OCI-M2 (cell line): ENCODE data around the gene SIGLEC14.
"Not testable (repeated sequence)": the region's sequence is repeated elsewhere in the genome, so short reads cannot be mapped to it uniquely, and the experiment has no call there.

Experiments
- DNase-seq: peaks from one replicate; lab custom pipeline; 2025; ENCODE audit not compliant: unreplicated experiment; lab: John Stamatoyannopoulos, UW

The SIGLEC14 gene

DNA sequence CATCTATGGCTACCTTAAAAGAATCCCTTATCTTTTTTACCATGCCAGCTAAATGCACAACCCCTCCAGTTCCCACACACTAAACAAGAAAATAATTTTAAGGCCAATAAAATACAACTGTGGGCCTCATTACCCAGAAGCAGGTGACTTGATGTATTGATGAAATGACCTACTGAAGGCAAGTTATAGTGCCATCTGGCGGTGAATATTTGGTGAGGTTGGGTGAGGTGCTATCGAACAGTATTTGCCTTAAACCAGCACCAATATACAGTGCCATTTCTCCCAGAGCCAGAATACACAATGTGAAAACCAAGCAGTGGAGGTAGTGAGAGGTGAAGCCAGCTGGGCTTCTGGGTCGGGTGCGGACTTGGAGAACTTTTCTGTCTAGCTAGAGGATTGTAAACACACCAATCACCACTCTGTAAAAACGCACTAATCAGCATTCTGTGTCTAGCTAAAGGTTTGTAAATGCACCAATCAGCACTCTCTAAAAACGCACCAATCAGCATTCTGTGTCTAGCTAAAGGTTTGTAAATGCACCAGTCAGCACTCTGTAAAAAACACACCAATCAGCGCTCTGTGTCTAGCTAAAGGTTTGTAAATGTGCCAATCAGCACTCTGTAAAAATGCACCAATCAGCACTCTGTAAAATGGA is 29.4 kb upstream of the SIGLEC14 start:
- not testable (repeated sequence) for DNase-seq

DNA sequence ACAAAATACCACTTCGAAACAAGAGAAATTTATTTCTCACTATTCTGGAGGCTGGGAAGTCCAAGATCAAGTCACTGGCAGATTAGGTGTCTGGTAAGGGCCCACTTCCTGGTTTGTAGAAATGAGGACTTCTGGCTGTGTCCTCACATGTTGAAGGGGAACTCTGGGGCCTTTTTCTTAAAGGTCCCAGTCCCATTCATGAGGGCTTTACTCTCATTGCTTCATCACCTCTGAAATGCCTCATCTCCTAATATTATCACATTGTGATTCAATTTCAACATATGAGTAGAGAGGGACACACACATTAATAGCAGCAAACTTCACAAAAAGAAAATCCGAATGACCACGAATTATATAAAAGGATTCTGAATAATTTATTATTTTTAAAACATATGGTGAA is 21.6 kb upstream of the SIGLEC14 start:
- DNase-seq = no peak

DNA sequence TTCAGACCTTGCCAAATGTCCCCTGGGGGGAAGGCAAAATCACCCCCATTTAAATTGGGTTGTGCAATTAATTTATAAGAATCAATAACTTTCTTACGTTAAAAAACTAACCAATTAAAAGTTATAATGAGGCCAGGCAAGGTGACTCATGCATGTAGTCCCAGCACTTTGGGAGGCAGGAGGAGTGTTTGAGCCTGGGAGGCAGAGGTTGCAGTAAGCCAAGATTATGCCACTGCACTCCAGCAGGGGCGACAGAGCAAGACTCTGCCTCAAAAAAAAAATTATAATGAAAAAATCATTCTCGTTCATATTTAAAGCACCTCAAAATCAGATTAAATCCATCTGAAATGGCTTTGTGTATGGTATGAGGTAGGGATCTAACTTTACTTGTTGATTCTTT is 18.4 kb upstream of the SIGLEC14 start:
- DNase-seq = no peak

DNA sequence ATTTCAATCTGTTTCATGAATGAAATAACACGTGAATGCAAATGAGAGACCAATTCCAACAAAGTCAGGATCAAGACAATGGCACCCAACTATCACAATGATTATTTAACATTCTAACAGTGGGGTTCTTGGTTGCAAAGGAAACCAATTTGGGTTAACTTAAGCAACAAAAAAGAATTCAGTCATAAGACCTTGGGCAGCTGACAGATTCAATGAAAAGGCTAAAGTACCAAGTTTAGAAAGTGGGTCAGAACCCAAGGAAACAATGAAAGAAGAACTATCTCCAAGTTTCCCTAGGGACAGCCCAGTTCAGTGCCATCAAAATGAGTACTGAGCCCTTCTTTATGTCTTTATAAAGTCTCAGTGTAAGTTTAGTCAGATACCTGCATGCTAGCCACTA is 17.5 kb upstream of the SIGLEC14 start:
- DNase-seq = no peak

DNA sequence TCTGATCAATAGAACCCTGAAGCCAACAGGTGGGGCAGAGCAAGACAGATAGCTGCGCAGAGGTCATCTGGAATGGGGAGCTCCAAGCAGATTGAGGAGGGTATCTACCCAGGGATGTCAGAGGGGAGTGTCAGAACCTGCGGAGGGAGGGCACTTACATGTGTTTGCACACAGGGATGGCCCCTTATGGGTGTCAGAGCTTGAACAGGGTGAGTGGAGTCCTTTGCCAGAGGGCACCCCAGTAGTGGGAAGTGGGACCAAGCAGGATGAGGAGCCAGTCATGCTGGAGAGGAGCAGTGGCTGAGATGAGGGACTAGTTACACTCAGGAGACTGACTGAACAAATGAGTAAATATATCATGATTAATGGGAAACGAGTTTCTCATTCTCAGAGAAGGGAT is 17.0 kb upstream of the SIGLEC14 start:
- DNase-seq = no peak

DNA sequence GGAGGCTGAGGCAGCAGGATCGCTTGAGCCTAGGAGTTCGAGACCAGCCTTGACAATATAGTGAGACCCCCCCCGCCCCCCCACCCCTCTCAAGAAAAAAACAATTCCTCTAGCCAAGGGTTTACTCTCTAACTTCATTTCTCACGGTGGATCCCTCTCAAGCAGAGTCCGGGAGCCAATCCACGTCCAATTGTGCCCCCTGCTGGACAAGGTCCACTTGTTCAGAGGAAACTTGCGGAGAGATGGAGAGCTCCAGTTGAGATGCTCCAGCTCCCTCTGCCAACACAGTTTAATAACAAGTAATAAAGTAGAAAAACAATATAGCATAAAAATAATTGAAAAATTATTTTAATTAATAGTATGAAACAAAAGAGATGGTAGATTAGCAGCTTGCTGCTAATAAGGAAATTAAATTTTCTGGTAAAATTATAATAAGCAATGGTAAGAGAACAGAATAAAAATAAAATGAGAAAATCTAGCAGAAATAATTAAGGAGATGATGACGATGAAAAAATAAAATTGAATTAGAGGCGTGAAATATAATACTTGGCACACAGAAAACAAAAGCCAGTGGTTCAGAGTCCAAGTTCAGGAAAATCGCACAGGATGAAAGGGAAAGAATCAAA is 14.5 kb upstream of the SIGLEC14 start:
- peak; percentile 32 for DNase-seq

DNA sequence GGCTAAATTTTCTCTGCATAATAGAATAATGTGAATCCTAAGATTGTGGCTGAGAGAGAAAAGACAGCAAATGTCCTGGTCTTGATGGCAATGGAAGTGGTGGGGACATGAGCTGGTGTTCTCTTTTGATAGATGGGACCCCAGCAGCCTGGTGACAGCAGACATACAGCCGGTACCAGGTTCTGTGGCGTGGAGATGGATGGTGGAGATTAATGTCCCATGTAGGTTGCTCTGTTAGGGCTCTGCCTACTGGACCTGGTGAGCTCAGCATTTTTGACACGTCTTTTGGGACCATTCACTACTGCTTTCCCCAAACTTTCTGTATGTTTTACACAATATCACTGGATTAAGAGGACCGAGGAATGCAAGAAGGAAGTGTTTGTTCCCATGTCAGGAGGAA is 8.2 kb upstream of the SIGLEC14 start:
- DNase-seq = no peak

DNA sequence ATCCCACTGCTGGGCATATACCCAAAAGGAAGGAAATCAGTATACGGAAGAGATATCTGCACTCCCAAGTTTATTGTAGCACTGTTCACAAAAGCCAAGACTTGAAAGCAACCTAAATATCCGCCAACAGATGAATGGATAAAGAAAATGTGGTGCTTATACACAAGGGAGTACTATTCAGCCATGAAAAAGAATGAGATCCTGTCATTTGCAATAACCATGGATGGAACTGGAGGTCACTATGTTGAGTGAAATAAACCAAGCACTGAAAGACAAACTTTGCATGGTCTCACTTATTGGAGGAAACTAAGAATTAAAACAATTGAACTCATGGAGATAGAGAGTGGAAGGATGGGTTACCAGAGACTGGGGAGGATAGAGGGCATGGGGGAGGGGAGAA is 6.5 kb upstream of the SIGLEC14 start:
- DNase-seq = no peak

DNA sequence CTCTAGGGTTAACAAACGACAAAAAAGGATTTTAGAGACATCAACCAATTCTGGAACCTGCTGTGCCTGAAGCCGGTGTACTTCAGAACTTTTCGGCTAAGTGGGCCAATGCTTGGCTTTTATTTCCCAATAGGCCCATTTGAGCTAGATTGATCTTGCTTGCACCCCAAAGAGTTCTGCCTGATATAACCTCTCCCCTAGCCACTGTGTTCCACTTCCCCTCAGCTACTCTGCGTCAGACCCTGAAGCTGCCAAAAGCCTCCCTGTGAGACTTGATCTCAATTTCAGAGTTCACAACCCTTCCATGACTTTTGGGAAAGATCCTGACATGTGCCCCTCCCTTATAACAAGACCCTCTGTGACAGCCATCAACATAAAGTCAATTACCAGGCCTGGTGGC is 5.6 kb upstream of the SIGLEC14 start:
- DNase-seq = no peak

DNA sequence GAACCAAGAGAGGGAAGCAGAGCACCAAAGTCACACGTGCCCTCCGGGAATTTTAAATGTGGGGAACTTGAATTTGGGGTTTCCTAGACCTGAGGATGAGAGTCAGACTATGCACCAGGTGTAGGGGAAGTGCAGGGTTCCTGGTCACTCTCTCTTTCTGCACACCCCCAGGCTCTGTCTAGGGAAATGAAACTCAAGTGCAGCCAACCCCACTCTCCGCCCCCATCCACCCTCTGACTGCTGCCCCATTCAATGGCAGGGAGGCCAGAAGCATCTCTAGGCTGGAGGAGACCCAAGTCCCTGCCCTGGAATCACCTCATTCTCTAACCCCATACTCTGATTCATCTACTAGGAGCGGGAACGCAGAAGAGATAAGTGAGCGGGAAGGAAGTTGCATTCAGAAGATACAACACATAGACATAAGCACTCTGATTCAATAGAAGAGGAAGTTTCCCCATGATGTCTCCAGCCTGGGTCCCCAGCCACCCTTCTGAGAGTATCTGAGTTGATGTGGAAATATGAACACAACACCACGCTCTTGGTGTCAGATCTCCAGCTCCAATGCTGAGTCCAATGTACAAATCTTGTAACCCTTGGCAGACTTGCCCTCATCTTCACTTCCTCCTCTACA is 4.7 kb upstream of the SIGLEC14 start:
- DNase-seq = no peak

DNA sequence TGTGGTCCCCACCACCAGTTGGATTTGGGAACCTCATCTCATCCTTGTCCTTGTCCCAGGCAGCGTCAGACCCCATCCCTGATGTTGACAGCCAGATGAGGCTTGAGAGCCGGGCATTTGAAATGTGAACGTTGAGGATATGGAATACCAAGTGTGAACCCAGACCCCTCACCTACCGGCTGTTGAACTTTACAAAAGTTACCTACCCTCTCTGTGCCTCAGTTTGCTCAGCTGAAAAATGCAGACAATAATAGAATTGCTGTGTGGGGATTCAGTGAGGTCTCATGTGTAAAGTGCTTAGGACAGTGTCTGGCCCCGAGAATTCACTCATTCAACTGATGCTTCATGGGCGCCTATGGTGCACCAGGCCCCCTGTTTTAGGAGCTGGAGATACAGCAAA is 693 bp upstream of the SIGLEC14 start:
- no peak for DNase-seq

DNA sequence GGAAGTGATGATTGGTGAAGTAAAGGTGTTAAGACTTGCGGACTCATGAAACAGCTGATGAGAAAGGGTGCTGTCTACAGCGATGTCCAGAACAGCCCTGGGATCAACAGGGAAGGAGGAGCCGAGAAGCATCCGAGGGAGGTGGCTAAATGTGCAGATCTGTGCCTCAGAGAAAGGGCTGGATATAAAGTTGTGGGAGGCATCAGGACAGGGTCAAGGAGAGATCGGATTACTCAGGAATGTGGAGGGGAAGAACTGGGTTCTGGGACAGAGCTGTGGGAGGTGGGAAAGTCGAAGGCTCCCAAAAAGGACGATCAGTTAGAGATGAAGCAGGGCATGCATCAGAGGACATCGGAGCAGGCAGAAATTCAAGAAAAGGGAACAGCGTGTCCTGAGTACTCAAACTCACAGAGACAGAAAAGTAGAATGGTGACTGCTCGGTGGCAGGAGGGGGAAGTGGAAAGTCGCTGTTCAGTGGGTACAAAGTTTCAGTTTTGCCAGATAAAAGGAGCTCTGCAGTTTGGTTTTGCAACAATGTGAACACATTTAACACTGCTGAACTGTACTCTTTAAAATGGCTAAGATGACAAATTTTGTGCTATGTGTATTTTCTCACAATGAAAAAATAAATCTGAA is 1.9 kb downstream of the SIGLEC14 start:
- DNase-seq = no peak

DNA sequence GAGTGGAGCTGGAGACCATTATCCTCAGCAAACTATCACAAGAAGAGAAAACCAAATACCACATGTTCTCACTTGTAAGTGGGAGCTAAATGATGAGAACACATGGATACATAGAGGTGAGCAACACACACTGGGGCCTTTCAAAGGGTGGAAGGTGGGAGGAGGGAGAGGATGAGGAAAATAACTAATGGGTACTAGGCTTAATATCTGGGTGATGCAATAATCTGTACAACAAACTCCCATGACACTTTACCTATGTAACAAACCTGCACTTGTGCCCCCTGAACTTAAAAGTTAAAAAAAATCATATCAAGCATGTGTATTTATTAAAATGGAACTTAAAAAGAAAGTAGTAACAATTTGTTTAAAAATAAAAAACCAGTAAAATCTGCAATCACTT is 5.0 kb downstream of the SIGLEC14 start:
- no peak for DNase-seq

DNA sequence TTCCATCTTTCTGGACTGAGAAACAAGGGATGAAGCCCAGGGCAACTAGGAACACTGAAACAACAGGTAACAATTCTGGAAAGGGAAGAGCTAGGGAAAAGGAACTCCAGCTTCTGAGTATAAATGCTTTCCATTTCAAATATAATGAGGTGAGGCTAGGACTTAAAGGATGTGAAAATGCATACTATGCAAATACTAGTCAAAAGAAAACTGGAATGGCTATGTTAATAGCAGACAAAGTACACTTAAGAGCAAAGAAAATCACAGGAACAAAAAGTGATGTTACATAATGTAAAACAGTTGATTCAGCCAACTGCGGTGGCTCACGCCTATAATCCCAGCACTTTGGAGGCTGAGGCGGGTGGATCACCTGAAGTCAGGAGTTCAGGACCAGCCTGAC is 6.2 kb downstream of the SIGLEC14 start:
- no peak for DNase-seq

DNA sequence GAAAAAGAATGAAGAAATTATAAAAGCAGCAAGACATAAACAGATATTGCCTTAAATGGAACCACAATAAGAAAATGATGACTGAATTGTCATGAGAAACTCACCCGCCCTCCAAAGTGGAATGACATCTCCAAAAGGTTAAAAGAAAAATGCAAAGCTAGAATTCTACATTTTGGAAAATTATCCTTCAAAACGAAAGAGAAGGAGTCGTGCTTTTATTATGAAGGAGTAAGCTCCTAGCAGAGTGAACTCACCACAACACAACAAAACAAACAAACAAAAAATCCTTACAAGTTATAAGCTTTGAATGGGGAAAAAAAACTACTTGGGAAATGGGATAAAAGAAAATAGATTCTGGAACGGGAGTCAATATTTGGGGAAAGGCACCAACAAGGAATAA is 6.7 kb downstream of the SIGLEC14 start:
- DNase-seq = no peak

DNA sequence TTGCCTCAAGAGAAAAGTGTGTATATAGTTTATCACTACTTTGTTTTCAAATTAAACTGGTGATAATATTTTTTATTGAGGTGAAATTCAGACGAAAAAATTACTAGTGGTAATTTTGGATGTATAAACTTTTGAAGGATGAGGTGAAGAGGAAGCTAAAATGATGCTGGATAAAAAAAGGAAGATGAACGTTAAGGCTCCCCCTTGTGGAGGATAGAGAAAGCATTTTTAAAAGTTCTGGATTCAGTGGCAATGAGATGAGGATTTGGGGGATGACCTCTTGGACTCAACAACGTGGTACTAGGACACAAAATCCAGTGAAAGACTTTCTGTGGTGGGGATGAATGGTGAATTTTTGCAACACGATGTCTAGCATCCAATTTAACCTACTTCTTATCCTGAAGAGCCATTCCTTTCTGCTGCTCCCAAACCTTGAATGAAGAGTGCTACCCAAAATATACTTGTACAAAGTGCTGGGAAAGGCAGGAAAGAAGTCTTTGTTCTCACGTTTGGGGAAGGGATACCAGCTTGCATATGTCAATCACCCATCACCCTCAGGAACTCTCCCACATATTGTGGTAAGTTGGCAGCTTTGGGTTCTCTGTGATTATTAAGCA is 9.2 kb downstream of the SIGLEC14 start:
- no peak for DNase-seq

DNA sequence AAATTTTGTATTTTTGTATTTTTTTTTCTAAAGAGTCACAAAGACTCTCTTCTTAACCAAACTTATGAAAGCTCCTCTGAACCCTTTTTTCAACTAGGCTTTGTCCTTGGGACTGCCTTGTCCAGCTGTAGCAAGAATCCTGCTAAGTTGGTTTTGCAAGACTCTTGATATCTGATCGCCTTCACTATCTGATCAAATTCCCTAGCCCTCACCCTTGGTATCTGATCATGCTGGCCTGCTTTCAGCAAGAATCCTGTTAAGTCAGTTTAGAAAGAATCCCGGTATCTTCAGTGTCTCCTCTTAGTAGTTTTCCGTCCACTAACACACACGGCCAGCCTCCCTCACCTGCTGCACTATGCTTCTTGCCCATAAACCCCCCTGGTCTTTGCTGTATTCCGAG is 14.5 kb downstream of the SIGLEC14 start:
- DNase-seq = no peak

DNA sequence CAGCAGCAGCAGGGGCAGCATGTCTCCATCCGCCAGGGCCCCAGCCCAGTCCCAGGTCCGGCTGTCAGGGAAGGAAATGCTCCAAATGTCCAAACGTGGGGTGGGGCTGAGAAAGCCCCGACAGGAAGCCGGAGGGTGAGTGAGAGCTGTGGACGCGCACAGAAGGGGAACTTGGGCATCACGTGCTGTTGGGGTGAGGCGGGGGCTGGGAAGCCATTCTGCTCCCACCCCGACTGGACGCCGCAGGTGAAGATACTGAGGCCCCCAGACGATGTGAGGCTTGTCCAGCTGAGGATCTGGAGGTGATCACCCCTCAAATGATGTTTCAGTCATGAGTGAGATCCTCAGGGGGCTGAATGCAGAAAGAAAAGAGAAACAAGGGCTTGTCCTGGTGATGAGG is 16.3 kb downstream of the SIGLEC14 start, which contains the start of gene SIGLEC5:
Gene SIGLEC5, minus strand, starts transcription at position 87 of the 400 bp plus-strand sequence. Its CDS starts 66 bp downstream, at position 21.
- DNase-seq = not testable (repeated sequence)

DNA sequence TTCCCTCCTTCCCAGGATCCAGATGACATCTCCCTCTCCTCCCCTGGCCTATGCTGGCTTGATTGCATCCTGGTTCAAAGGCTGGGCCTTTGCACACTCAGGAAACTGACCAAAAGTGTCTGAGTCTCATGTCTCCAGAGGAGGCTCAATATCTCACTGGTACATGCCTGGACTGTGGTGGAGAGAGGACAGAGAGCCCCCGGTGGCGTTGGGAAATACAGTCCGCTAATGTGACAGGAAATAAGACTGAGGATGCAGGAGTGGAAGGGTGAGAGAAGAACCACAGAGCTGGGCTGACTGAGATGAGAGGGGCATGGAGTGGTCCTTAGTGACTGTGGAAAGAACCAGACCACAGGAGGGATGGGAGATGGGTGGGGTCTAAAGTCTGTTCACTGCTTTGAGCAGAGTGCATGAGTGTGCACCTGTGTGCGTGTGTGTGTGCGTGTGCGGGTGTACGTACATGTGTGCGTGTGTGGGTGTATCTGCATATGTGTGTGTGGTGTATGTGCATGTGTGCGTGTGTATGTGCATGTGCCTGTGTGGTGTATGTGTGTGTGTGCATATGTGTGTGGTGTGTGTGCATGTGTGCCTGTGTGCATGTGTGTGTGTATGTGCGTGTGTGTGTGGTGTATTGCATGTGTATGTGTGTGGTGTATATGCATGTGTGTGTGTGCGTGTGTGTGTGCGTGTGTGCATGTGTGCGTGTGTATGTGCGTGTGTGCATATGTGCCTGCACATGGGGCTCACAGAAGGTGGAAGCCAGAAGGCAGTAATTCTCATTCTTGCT is 18.3 kb downstream of the SIGLEC14 start:
- no peak for DNase-seq

DNA sequence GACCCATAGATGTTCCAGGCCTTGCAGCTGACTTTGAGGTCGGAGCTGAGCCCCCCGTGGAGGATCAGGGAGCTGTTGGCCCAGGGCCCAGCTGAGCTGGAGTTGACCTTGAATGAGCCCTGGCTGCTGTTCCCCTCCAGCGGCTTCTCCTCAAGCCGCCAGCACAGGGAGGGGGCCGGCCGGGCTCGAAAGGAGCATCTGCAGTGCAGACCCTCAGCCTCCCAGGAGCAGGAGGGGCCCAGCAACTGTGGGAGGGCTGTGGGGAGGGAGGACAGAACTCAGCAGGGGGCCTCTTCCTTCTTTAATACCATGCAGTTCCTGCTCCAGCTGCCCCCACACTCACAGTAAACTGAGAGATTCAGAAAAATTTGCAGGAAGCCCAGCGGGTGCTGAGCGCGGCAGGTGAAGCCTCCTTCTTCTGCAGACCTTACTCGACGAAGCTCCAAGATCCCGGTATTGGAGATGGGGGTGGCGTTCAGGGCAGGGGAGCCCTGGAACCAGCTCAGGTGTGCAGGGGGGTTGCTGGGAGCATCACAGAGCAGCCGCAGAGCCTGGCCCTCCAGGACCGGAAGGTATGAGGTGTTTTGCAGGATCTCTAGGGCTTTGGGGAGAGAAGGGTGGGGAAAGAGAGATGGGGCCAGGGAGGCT is 19.0 kb downstream of the SIGLEC14 start:
- DNase-seq = no peak
